HL-60 (cell line): Measurements from ENCODE around the gene TNIP1.
A peak's percentile ranks its signal among the peaks of the same experiment; 100 is the strongest.

Experiments
- DNase-seq, 2 experiments: peaks; one replicate each; pipeline ENCODE4 v3.0.0-alpha.2; 2010 to 2020; ENCODE audit warnings: low read depth in 1 of 2, low spot score in 1 of 2
- H3K27ac ChIP-seq: fragments of 250-450 bp; sonication (Bioruptor Pico); replicated peaks from 2 replicates; pipeline ENCODE4 v1.5.1; 2020; ENCODE audit warnings: mild to moderate bottlenecking, moderate library complexity
- H3K27me3 ChIP-seq: fragments of 250-450 bp; sonication (Bioruptor Pico); 2 replicates; pipeline ENCODE4 v1.5.1; 2021; ENCODE audit warnings: mild to moderate bottlenecking, moderate library complexity; ENCODE audit not compliant: insufficient read depth, poor library complexity, severe bottlenecking
- H3K4me3 ChIP-seq: replicated peaks from 2 replicates; pipeline ENCODE4 v1.5.1; 2011; ENCODE audit warnings: mild to moderate bottlenecking, control low read depth, low read length; ENCODE audit not compliant: insufficient read depth
- CTCF ChIP-seq: IDR thresholded peaks from one replicate; pipeline ENCODE4 v1.5.1; 2011; ENCODE audit warnings: low read length, control low read depth, inconsistent platforms; ENCODE audit not compliant: insufficient read depth
- GABPA ChIP-seq: IDR thresholded peaks from 2 replicates; pipeline ENCODE4 v1.6.1; 2012; ENCODE audit warnings: low read depth
- POLR2AphosphoS5 ChIP-seq: IDR thresholded peaks from 2 replicates; pipeline ENCODE4 v1.6.1; 2012; ENCODE audit warnings: low read depth
- REST ChIP-seq: IDR thresholded peaks from 2 replicates; pipeline ENCODE4 v1.6.1; 2012; ENCODE audit warnings: low read depth; ENCODE audit not compliant: insufficient replicate concordance
- SPI1 ChIP-seq: IDR thresholded peaks from 2 replicates; pipeline ENCODE4 v1.6.1; 2012; ENCODE audit warnings: low read depth, mild to moderate bottlenecking, borderline replicate concordance

The TNIP1 gene

GRCh38 chr5:151060742-151061141 lies 20.1 kb downstream of the TNIP1 start:
- Histone ChIP-seq H3K4me3 (no peak overlapping the region), H3K27ac (peak overlapping the region; percentile 83), H3K27me3 (no peaks in the 10 kb centered on the region)
- TF ChIP-seq POLR2AphosphoS5 = no peak
- TF ChIP-seq REST = no peak
- no peak for TF ChIP-seq CTCF
- TF ChIP-seq SPI1 = no peak
- no peak for TF ChIP-seq GABPA
- DNase-seq = no peak

GRCh38 chr5:151058891-151059489 lies 21.8 kb downstream of the TNIP1 start:
- no peaks in the 10 kb centered on the region for H3K27me3 ChIP-seq
- TF ChIP-seq POLR2AphosphoS5 (no peak), REST (no peak), SPI1 (no peak), GABPA (no peak), CTCF (no peak)
- peak overlapping the region; percentile 83 for H3K27ac ChIP-seq
- peak in 1 of 2 experiments; percentile 60 for DNase-seq
- H3K4me3 ChIP-seq = no peak overlapping the region

GRCh38 chr5:151058301-151058700 lies 22.5 kb downstream of the TNIP1 start:
- Histone ChIP-seq H3K4me3 (no peak overlapping the region), H3K27me3 (no peaks in the 10 kb centered on the region), H3K27ac (peak overlapping the region; percentile 83)
- DNase-seq = no peak
- no peak for TF ChIP-seq POLR2AphosphoS5
- no peak for TF ChIP-seq SPI1
- TF ChIP-seq GABPA = no peak
- TF ChIP-seq CTCF = no peak
- no peak for TF ChIP-seq REST
